ENCODE data around the gene SLC13A5.

DNA sequence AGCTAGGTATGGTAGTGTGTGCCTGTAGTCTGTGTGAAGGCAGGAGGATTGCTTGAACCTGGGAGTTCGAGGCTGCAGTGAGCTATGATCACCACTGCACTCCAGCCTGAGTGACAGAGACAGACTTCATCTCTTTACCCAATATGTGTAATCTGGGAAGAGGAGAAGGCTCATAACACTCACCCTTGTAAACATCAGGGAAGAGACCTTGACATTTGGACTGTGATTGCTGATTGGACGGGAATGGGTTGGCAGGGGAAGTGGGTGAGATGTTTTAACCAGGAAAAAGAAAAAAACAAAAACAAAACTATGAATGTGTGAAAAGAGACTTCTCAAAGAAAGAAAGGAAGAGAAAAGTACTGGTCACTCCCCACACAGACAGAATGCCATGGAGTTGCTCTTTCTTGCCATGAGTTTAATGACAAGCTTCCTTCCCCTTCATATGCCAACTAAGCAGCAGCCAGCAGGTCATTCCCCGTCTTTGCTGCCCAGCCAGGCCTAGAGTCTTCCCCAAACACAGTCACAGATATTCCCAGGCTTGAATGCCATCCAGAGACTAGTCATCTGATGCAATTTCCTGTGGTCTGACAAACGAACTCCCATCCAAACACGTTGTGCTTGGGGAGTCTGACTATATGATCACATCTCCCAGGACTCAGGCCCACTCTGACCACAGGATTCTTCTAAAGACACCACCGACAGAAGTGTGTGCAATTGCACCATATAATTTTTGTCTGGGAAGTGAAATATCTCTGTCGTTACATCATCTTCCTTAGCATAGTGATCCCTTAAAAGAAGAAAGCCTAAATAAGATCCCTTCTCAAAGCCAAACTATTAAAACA is 39.1 kb upstream of the SLC13A5 start:
- no peak for TF ChIP-seq KLF10 (tag by site-specific recombination; IDR thresholded peaks at IDR 0.05)
- TF ChIP-seq, protein P1, sequence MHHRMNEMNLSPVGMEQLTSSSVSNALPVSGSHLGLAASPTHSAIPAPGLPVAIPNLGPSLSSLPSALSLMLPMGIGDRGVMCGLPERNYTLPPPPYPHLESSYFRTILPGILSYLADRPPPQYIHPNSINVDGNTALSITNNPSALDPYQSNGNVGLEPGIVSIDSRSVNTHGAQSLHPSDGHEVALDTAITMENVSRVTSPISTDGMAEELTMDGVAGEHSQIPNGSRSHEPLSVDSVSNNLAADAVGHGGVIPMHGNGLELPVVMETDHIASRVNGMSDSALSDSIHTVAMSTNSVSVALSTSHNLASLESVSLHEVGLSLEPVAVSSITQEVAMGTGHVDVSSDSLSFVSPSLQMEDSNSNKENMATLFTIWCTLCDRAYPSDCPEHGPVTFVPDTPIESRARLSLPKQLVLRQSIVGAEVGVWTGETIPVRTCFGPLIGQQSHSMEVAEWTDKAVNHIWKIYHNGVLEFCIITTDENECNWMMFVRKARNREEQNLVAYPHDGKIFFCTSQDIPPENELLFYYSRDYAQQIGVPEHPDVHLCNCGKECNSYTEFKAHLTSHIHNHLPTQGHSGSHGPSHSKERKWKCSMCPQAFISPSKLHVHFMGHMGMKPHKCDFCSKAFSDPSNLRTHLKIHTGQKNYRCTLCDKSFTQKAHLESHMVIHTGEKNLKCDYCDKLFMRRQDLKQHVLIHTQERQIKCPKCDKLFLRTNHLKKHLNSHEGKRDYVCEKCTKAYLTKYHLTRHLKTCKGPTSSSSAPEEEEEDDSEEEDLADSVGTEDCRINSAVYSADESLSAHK (tag by site-specific recombination; IDR thresholded peaks at IDR 0.05) = no peak
- TF ChIP-seq, protein P2, sequence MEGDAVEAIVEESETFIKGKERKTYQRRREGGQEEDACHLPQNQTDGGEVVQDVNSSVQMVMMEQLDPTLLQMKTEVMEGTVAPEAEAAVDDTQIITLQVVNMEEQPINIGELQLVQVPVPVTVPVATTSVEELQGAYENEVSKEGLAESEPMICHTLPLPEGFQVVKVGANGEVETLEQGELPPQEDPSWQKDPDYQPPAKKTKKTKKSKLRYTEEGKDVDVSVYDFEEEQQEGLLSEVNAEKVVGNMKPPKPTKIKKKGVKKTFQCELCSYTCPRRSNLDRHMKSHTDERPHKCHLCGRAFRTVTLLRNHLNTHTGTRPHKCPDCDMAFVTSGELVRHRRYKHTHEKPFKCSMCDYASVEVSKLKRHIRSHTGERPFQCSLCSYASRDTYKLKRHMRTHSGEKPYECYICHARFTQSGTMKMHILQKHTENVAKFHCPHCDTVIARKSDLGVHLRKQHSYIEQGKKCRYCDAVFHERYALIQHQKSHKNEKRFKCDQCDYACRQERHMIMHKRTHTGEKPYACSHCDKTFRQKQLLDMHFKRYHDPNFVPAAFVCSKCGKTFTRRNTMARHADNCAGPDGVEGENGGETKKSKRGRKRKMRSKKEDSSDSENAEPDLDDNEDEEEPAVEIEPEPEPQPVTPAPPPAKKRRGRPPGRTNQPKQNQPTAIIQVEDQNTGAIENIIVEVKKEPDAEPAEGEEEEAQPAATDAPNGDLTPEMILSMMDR (tag by site-specific recombination; IDR thresholded peaks at IDR 0.05) = no peak

All from HEK293 (cell line).